ENCODE measurements around the gene CNNM2.
"Not testable (repeated sequence)": the region's sequence is repeated elsewhere in the genome, so short reads cannot be mapped to it uniquely, and the experiment has no call there.

CNNM2 gene

DNA sequence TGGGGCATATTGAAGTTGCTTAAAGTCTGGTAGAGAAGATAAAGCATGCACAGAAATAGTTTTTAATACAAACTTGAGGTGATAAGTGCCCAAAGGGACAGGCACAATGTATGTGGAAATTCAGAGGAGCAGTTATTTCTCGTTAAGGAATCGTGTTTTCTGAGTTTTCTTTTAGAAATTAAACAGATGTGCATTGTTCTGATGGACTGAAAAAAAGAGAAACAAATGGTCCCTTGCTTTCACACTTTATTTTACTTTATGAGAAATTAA, 45.6 kb downstream of the CNNM2 start:
- TF ChIP-seq, protein P1, sequence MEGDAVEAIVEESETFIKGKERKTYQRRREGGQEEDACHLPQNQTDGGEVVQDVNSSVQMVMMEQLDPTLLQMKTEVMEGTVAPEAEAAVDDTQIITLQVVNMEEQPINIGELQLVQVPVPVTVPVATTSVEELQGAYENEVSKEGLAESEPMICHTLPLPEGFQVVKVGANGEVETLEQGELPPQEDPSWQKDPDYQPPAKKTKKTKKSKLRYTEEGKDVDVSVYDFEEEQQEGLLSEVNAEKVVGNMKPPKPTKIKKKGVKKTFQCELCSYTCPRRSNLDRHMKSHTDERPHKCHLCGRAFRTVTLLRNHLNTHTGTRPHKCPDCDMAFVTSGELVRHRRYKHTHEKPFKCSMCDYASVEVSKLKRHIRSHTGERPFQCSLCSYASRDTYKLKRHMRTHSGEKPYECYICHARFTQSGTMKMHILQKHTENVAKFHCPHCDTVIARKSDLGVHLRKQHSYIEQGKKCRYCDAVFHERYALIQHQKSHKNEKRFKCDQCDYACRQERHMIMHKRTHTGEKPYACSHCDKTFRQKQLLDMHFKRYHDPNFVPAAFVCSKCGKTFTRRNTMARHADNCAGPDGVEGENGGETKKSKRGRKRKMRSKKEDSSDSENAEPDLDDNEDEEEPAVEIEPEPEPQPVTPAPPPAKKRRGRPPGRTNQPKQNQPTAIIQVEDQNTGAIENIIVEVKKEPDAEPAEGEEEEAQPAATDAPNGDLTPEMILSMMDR (IDR thresholded peaks at IDR 0.05; ENCODE audit: insufficient read depth, low read length) = no peak
- no peak for TF ChIP-seq GABPA (IDR thresholded peaks at IDR 0.05; ENCODE audit: low read depth)
- TF ChIP-seq SPI1 (IDR thresholded peaks at IDR 0.05; ENCODE audit: borderline replicate concordance, low read depth) = no peak
- TF ChIP-seq, protein P2, sequence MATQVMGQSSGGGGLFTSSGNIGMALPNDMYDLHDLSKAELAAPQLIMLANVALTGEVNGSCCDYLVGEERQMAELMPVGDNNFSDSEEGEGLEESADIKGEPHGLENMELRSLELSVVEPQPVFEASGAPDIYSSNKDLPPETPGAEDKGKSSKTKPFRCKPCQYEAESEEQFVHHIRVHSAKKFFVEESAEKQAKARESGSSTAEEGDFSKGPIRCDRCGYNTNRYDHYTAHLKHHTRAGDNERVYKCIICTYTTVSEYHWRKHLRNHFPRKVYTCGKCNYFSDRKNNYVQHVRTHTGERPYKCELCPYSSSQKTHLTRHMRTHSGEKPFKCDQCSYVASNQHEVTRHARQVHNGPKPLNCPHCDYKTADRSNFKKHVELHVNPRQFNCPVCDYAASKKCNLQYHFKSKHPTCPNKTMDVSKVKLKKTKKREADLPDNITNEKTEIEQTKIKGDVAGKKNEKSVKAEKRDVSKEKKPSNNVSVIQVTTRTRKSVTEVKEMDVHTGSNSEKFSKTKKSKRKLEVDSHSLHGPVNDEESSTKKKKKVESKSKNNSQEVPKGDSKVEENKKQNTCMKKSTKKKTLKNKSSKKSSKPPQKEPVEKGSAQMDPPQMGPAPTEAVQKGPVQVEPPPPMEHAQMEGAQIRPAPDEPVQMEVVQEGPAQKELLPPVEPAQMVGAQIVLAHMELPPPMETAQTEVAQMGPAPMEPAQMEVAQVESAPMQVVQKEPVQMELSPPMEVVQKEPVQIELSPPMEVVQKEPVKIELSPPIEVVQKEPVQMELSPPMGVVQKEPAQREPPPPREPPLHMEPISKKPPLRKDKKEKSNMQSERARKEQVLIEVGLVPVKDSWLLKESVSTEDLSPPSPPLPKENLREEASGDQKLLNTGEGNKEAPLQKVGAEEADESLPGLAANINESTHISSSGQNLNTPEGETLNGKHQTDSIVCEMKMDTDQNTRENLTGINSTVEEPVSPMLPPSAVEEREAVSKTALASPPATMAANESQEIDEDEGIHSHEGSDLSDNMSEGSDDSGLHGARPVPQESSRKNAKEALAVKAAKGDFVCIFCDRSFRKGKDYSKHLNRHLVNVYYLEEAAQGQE (IDR thresholded peaks at IDR 0.05; ENCODE audit: insufficient replicate concordance, low read depth) = no peak
- TF ChIP-seq POLR2AphosphoS5 (IDR thresholded peaks at IDR 0.05; ENCODE audit: low read depth) = no peak
- H3K27me3 ChIP-seq (ENCODE audit: insufficient read depth, poor library complexity, severe bottlenecking) = no peaks in the 10 kb centered on the region
- H3K27ac ChIP-seq (replicated peaks) = no peak overlapping the region
- DNase-seq (ENCODE audit: low read depth in 1 of 2, low spot score in 1 of 2) = no peak
- H3K4me3 ChIP-seq (replicated peaks; ENCODE audit: insufficient read depth, low read length) = no peak overlapping the region

DNA sequence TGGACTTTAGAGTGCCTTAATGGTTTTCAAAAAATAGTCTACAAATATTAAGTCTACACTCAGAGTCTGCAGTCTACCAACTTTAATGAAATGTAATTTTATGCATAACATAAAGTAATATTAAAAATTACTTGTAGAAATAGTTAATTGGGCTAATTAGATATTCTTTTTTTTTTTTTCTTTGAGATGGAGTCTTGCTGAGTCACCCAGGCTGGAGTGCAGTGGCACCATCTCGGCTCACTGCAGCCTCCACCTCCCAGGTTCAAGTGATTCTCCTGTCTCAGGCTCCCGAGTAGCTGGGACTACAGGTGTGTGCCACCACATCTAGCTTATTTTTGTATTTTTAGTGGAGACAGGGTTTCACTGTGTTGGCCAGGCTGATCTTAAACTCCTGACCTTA, 46.0 kb downstream of the CNNM2 start:
- H3K27ac ChIP-seq (replicated peaks); DNase-seq (ENCODE audit: low read depth in 1 of 2, low spot score in 1 of 2); H3K27me3 ChIP-seq (ENCODE audit: insufficient read depth, poor library complexity, severe bottlenecking); H3K4me3 ChIP-seq (replicated peaks; ENCODE audit: insufficient read depth, low read length): not testable (repeated sequence)

DNA sequence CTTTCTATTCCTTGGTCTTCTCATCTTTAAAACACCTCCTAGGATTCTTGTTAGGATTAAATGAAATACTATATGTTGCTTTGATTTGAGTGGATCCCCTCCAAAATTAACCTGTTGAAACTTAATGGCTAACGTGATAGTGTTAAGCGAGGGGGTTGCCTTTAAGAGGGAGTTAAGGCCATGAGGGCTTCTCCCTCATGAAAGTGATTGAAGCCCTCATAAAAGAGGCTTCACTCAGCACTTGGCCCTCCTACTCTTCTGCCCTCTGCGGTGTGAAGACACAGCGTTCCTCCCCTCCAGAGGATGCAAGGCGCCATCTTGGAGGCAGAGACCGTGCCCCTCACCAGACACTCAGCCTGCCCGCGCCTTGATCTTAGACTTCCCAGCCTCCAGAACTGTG, 46.6 kb downstream of the CNNM2 start:
- Histone ChIP-seq H3K27me3 (ENCODE audit: insufficient read depth, poor library complexity, severe bottlenecking) (no peaks in the 10 kb centered on the region), H3K4me3 (replicated peaks; ENCODE audit: insufficient read depth, low read length) (no peak overlapping the region), H3K27ac (replicated peaks) (no peak overlapping the region)
- no peak for DNase-seq (ENCODE audit: low read depth in 1 of 2, low spot score in 1 of 2)
- TF ChIP-seq GABPA (IDR thresholded peaks at IDR 0.05; ENCODE audit: low read depth) = no peak
- no peak for TF ChIP-seq SPI1 (IDR thresholded peaks at IDR 0.05; ENCODE audit: borderline replicate concordance, low read depth)
- TF ChIP-seq POLR2AphosphoS5 (IDR thresholded peaks at IDR 0.05; ENCODE audit: low read depth) = no peak
- TF ChIP-seq, protein P2 (IDR thresholded peaks at IDR 0.05; ENCODE audit: insufficient replicate concordance, low read depth) = no peak
- TF ChIP-seq, protein P1 (IDR thresholded peaks at IDR 0.05; ENCODE audit: insufficient read depth, low read length) = no peak

DNA sequence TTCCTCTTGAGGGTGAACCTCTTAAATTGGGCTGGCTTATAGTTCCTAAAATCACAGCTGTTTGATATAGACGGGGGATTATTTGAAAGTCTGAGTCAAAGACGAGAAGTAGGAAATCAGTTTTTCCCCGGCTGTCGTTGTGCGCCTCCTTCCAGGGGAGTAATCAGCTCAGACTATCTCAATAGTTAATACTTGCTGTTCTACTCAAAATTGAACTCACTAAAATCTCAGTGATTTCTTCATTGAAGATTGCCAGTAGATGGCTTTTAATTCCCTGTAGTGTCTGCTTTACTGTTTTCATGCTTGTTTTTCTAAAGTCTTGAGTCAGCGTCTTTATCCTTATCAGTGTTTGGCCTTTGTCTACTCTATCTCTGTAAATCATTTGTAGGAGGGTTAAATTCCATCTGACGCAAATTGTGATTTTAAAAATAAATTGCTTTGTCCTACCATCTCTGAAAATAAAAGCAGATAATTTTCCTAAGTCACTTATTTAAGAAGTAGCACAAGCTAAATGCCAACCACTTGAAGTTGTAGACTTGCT, 47.3 kb downstream of the CNNM2 start:
- no peaks in the 10 kb centered on the region for H3K27me3 ChIP-seq (ENCODE audit: insufficient read depth, poor library complexity, severe bottlenecking)
- H3K4me3 ChIP-seq (replicated peaks; ENCODE audit: insufficient read depth, low read length) = no peak overlapping the region
- DNase-seq (ENCODE audit: low read depth in 1 of 2, low spot score in 1 of 2) = no peak
- no peak overlapping the region for H3K27ac ChIP-seq (replicated peaks)
- TF ChIP-seq, protein P2 (IDR thresholded peaks at IDR 0.05; ENCODE audit: insufficient replicate concordance, low read depth) = no peak
- TF ChIP-seq, protein P1 (IDR thresholded peaks at IDR 0.05; ENCODE audit: insufficient read depth, low read length) = no peak
- TF ChIP-seq GABPA (IDR thresholded peaks at IDR 0.05; ENCODE audit: low read depth) (no peak), SPI1 (IDR thresholded peaks at IDR 0.05; ENCODE audit: borderline replicate concordance, low read depth) (no peak), POLR2AphosphoS5 (IDR thresholded peaks at IDR 0.05; ENCODE audit: low read depth) (no peak)
